H1 (cell line): ENCODE results near the gene CDKN1A. TPM values are rescaled to one million over a fixed set of nuclear protein-coding genes. Genes with fewer than 3 reads are reported as not detected.

Source experiments
- CTCF ChIA-PET: fragments of 300-600 bp; sonication (Branson Sonifier 250); formaldehyde crosslinking; loops from one replicate; lab custom pipeline; 2021; ENCODE audit not compliant: partially characterized antibody; lab: Charles Lee
- POLR2A ChIA-PET: fragments of 300-600 bp; sonication (Branson Sonifier 250); formaldehyde crosslinking; loops from one replicate; lab custom pipeline; 2021; ENCODE audit warnings: inconsistent platforms; ENCODE audit not compliant: partially characterized antibody; lab: Charles Lee
- DNase-seq, 2 experiments: peaks; one replicate each; pipeline versions ENCODE4 v3.0.0 to v3.0.0-alpha.2; 2010 to 2022; ENCODE audit warnings: low spot score in 2 of 2, low read depth in 1 of 2, mixed read lengths in 1 of 2
- FAIRE-seq: peaks from 2 replicates; lab custom pipeline; 2011; peaks lifted over from hg19 to GRCh38; lab: Jason Lieb, UNC
- H2AFZ ChIP-seq: 2 replicates; pipeline ENCODE4 v1.8.1; 2012; ENCODE audit warnings: low read length, inconsistent platforms
- H2AK5ac ChIP-seq: 2 replicates; pipeline ENCODE4 v1.6.1; 2013; ENCODE audit warnings: low read depth, low read length
- H2BK120ac ChIP-seq: replicated peaks from 2 replicates; pipeline ENCODE3; 2013; ENCODE audit warnings: low read depth, low read length, inconsistent platforms
- H2BK12ac ChIP-seq: 2 replicates; pipeline ENCODE4 v1.6.1; 2013; ENCODE audit warnings: low read depth, low read length
- H2BK15ac ChIP-seq: 2 replicates; pipeline ENCODE4 v1.6.1; 2013; ENCODE audit warnings: low read length
- H2BK20ac ChIP-seq: 2 replicates; pipeline ENCODE4 v1.6.1; 2013; ENCODE audit warnings: low read length
- H2BK5ac ChIP-seq: 2 replicates; pipeline ENCODE4 v1.6.1; 2013; ENCODE audit warnings: low read depth, low read length
- H3K14ac ChIP-seq: 2 replicates; pipeline ENCODE4 v1.6.1; 2013; ENCODE audit warnings: inconsistent platforms; ENCODE audit not compliant: insufficient read length
- H3K18ac ChIP-seq: 2 replicates; pipeline ENCODE4 v1.6.1; 2013; ENCODE audit warnings: low read length; ENCODE audit errors: extremely low read depth
- H3K23ac ChIP-seq: 2 replicates; pipeline ENCODE4 v1.6.1; 2013; ENCODE audit warnings: inconsistent platforms; ENCODE audit not compliant: insufficient read length
- H3K23me2 ChIP-seq: 2 replicates; pipeline ENCODE4 v1.6.1; 2013; ENCODE audit warnings: low read depth, low read length
- H3K27ac ChIP-seq: 2 replicates; pipeline ENCODE4 v1.6.1; 2011; ENCODE audit warnings: low read depth, low read length, inconsistent platforms
- H3K27me3 ChIP-seq, 4 experiments: replicated peaks in 1 of 4; 1 replicate in 1 of 4; 2 replicates in 3 of 4; pipeline versions ENCODE4 v1.6.1 to v1.8.1; 2011 to 2013; ENCODE audit warnings: low read length in 3 of 4, mild to moderate bottlenecking in 3 of 4, inconsistent platforms in 2 of 4, mixed read lengths in 2 of 4, moderate library complexity in 1 of 4; ENCODE audit not compliant: control insufficient read depth in 3 of 4, insufficient read depth in 3 of 4; ENCODE audit errors: extremely low read depth in 1 of 4
- H3K36me3 ChIP-seq, 4 experiments: 2 replicates each; pipeline versions ENCODE4 v1.6.1 to v1.8.1; 2011 to 2013; ENCODE audit warnings: mild to moderate bottlenecking in 4 of 4, low read length in 3 of 4, moderate library complexity in 2 of 4, control low read depth in 1 of 4, inconsistent platforms in 1 of 4; ENCODE audit not compliant: insufficient read depth in 4 of 4, control insufficient read depth in 2 of 4
- H3K4ac ChIP-seq: replicated peaks from 2 replicates; pipeline ENCODE3; 2013; ENCODE audit warnings: low read length, low read depth, mixed read lengths, inconsistent platforms; ENCODE audit not compliant: insufficient read length
- H3K4me1 ChIP-seq, 4 experiments: replicated peaks in 1 of 4; 1 replicate in 1 of 4; 2 replicates in 3 of 4; pipeline versions ENCODE4 v1.6.1 to v1.8.1; 2011 to 2013; ENCODE audit warnings: low read length in 3 of 4, inconsistent platforms in 2 of 4, mixed read lengths in 1 of 4; ENCODE audit not compliant: insufficient read depth in 4 of 4, control insufficient read depth in 3 of 4
- H3K4me2 ChIP-seq, 2 experiments: 2 replicates each; pipeline versions ENCODE4 v1.6.1 to v1.8.1; 2011 to 2013; ENCODE audit warnings: low read depth in 2 of 2, low read length in 2 of 2, control low read depth in 1 of 2, inconsistent platforms in 1 of 2, mild to moderate bottlenecking in 1 of 2; ENCODE audit not compliant: insufficient read depth in 1 of 2
- H3K4me3 ChIP-seq, 4 experiments: fragments of 200-600, 300-600 bp in 1 of 4; sonication (generic), shearing (Covaris generic), sonication (Bioruptor Twin) in 1 of 4; 2 replicates each; pipeline versions ENCODE4 v1.5.1 to v1.8.1; 2011 to 2016; ENCODE audit warnings: low read length in 4 of 4, low read depth in 3 of 4, control low read depth in 2 of 4, inconsistent platforms in 2 of 4, mild to moderate bottlenecking in 2 of 4, mixed read lengths in 1 of 4, moderate library complexity in 1 of 4; ENCODE audit not compliant: insufficient read depth in 2 of 4; ENCODE audit errors: extremely low read depth in 1 of 4
- H3K56ac ChIP-seq: replicated peaks from 2 replicates; pipeline ENCODE3; 2013; ENCODE audit warnings: low read depth, mild to moderate bottlenecking, mixed read lengths, low read length, inconsistent platforms; ENCODE audit not compliant: insufficient read length
- H3K79me1 ChIP-seq: 2 replicates; pipeline ENCODE4 v1.6.1; 2013; ENCODE audit warnings: low read depth, low read length, control low read depth
- H3K79me2 ChIP-seq, 2 experiments: 2 replicates each; pipeline versions ENCODE4 v1.6.1 to v1.8.1; 2012 to 2013; ENCODE audit warnings: low read length in 2 of 2, mild to moderate bottlenecking in 2 of 2, inconsistent platforms in 1 of 2; ENCODE audit not compliant: insufficient read depth in 2 of 2, control insufficient read depth in 1 of 2
- H3K9ac ChIP-seq, 4 experiments: replicated peaks in 1 of 4; 1 replicate in 1 of 4; 2 replicates in 3 of 4; pipeline versions ENCODE4 v1.6.1 to v1.8.1; 2011 to 2013; ENCODE audit warnings: low read depth in 3 of 4, low read length in 3 of 4, control low read depth in 2 of 4, mild to moderate bottlenecking in 2 of 4, moderate library complexity in 2 of 4, inconsistent platforms in 1 of 4; ENCODE audit errors: extremely low read depth in 1 of 4
- H3K9me3 ChIP-seq, 2 experiments: 2 replicates each; pipeline versions ENCODE4 v1.6.1 to v1.8.1; 2012 to 2013; ENCODE audit warnings: mild to moderate bottlenecking in 2 of 2, moderate library complexity in 2 of 2, control low read depth in 1 of 2, inconsistent platforms in 1 of 2, low read depth in 1 of 2, low read length in 1 of 2, mixed read lengths in 1 of 2; ENCODE audit not compliant: insufficient read depth in 2 of 2
- H4K20me1 ChIP-seq, 2 experiments: replicated peaks in 1 of 2; 2 replicates each; pipeline versions ENCODE3 to v1.8.1; 2011 to 2013; ENCODE audit warnings: inconsistent platforms in 2 of 2, low read length in 2 of 2, mild to moderate bottlenecking in 1 of 2; ENCODE audit not compliant: insufficient read depth in 2 of 2, control insufficient read depth in 1 of 2
- H4K5ac ChIP-seq: 2 replicates; pipeline ENCODE4 v1.6.1; 2013; ENCODE audit warnings: low read length, low read depth, mixed read lengths, inconsistent platforms; ENCODE audit not compliant: insufficient read length
- H4K8ac ChIP-seq: 2 replicates; pipeline ENCODE4 v1.8.0; 2013; ENCODE audit warnings: mild to moderate bottlenecking, moderate library complexity, low read length, inconsistent platforms; ENCODE audit not compliant: insufficient read depth; ENCODE audit errors: extremely low read depth
- H4K91ac ChIP-seq: replicated peaks from 2 replicates; pipeline ENCODE3; 2013; ENCODE audit warnings: low read length, mixed read lengths, inconsistent platforms; ENCODE audit not compliant: insufficient read length
- CEBPB ChIP-seq: IDR thresholded peaks from 2 replicates; pipeline ENCODE4 v1.6.1; 2012; ENCODE audit warnings: low read depth, low read length
- HDAC6 ChIP-seq: IDR thresholded peaks from one replicate; pipeline ENCODE4 v1.7.1; 2012; ENCODE audit warnings: low read depth, mild to moderate bottlenecking, inconsistent platforms, low read length, moderate library complexity
- MAFK ChIP-seq: IDR thresholded peaks from 2 replicates; pipeline ENCODE4 v1.6.1; 2012; ENCODE audit warnings: low read depth, mild to moderate bottlenecking, improper control_type of control experiment, low read length
- RBBP5 ChIP-seq: IDR thresholded peaks from 2 replicates; pipeline ENCODE4 v1.7.1; 2012; ENCODE audit warnings: low read depth, mild to moderate bottlenecking, inconsistent platforms, low read length, moderate library complexity, borderline replicate concordance
- SIN3A ChIP-seq, 2 experiments: IDR thresholded peaks in 1 of 2; conservative IDR thresholded peaks in 1 of 2; 2 replicates each; pipeline ENCODE4 v1.6.1; 2011 to 2012; ENCODE audit warnings: low read length in 2 of 2, improper control_type of control experiment in 1 of 2, low read depth in 1 of 2, mild to moderate bottlenecking in 1 of 2
- SIX5 ChIP-seq: IDR thresholded peaks from 2 replicates; pipeline ENCODE4 v1.6.1; 2011; ENCODE audit warnings: mild to moderate bottlenecking, low read depth, low read length
- SUZ12 ChIP-seq: fragments of 200-600 bp; sonication (generic); IDR thresholded peaks from 2 replicates; pipeline ENCODE4 v1.6.1; 2012; ENCODE audit warnings: mild to moderate bottlenecking, inconsistent platforms, low read length, moderate library complexity, mixed read lengths
- TBP ChIP-seq: IDR thresholded peaks from 2 replicates; pipeline ENCODE4 v1.6.1; 2011; ENCODE audit warnings: low read depth, low read length, improper control_type of control experiment
- WGBS, 2 experiments: shearing (Covaris generic) in 1 of 2; methylation state at CpG; one replicate each; pipeline versions ENCODE4 v1.1.6 to v1.1.7; 2013 to 2015; ENCODE audit warnings: low lambda C conversion rate in 2 of 2, mixed read lengths in 2 of 2, inconsistent platforms in 1 of 2, low coverage in 1 of 2, missing lambda C conversion rate in 1 of 2; ENCODE audit not compliant: insufficient replicate concordance in 2 of 2, insufficient coverage in 1 of 2, insufficient read length in 1 of 2; ENCODE audit errors: extremely low coverage in 1 of 2, missing lambda C conversion rate in 1 of 2; 5-methylcytosine and 5-hydroxymethylcytosine counted together
- polyA plus RNA-seq, 7 experiments: library from polyadenylated mRNA; depleted of rRNA in 3 of 7; stranded (reverse) in 5 of 7; unstranded in 2 of 7; fragments of >200 nt in 5 of 7; fragments of 200-250 nt in 2 of 7; gene quantifications; 1 replicate in 5 of 7; 2 replicates in 1 of 7; 4 replicates in 1 of 7; pipeline versions ENCODE4 v1.2.1 to v1.2.3, GENCODE V29; 2011 to 2013; ENCODE audit warnings: missing spikeins in 2 of 7, mixed read lengths in 2 of 7
- total RNA-seq: library from RNA; stranded (reverse); fragmentation: NEBNext Ultra II Directional; extraction: Animal tissue kit (Norgen Biotek cat#: 25700); gene quantifications from 2 replicates; pipeline ENCODE4 v1.2.1, GENCODE V29; 2021

CDKN1A gene
- total and polyA plus RNA-seq, 2 of the 8 experiments (the other 6 are each of a cell fraction or from before 2014, with no cell fraction given) = 15.2 to 36.0 TPM

GRCh38 chr6:36713846-36714245 lies 35.3 kb downstream of the CDKN1A start:
- no peaks in the 10 kb centered on the region for H4K20me1 ChIP-seq
- no peak for TF ChIP-seq SIN3A (conservative IDR thresholded peaks at IDR 0.05 in 1 of 2, IDR thresholded peaks at IDR 0.05 in 1 of 2; ENCODE audit: low read depth in 1 of 2, low read length in 2 of 2)
- TF ChIP-seq HDAC6 = no peak
- no peak for TF ChIP-seq CEBPB
- TF ChIP-seq SIX5 = no peak
- TF ChIP-seq MAFK = no peak
- no peak for TF ChIP-seq TBP
- TF ChIP-seq RBBP5 = no peak
- no peak for TF ChIP-seq SUZ12
- no peak overlapping the region for H3K4ac ChIP-seq
- H3K18ac ChIP-seq = no peak overlapping the region
- no peak overlapping the region for H3K4me3 ChIP-seq
- H4K8ac ChIP-seq = no peak overlapping the region
- no peak overlapping the region for H2BK15ac ChIP-seq
- H3K56ac ChIP-seq = no peak overlapping the region
- H2BK12ac ChIP-seq = no peak overlapping the region
- peaks cover 0 to 9% (median 6%) of the 10 kb centered on the region in 4 experiments; a peak in 5 of 7 replicates for H3K4me1 ChIP-seq
- no peaks in the 10 kb centered on the region for H3K36me3 ChIP-seq
- no peak overlapping the region for H3K4me2 ChIP-seq
- no peak overlapping the region for H4K91ac ChIP-seq
- no peak overlapping the region for H2AK5ac ChIP-seq
- H3K23ac ChIP-seq = no peak overlapping the region
- ChIA-PET CTCF (interaction anchor here (0.9 to 1.4 kb wide), 3 partner anchors 9 to 98 kb away, joined by 3 to 6 read pairs (median 3); no protein-coding TSS in a partner anchor), POLR2A (no interaction called here)
- H2BK5ac ChIP-seq = no peak overlapping the region
- DNase-seq (no peak), FAIRE-seq (no peak)
- no peaks in the 10 kb centered on the region for H3K9me3 ChIP-seq
- H2BK120ac ChIP-seq = no peak overlapping the region
- H3K23me2 ChIP-seq = no peaks in the 10 kb centered on the region
- no peak overlapping the region for H3K27ac ChIP-seq
- no peak overlapping the region for H4K5ac ChIP-seq
- H3K9ac ChIP-seq = no peak overlapping the region
- WGBS, 2 experiments = 78% methylated on average over 8 of the region's 8 CpGs; no CpG with 5 or more reads in 1 of the 2 experiments
- H3K79me2 ChIP-seq = no peaks in the 10 kb centered on the region
- no peak overlapping the region for H3K14ac ChIP-seq
- H2AFZ ChIP-seq = no peak overlapping the region
- no peak overlapping the region for H2BK20ac ChIP-seq
- H3K79me1 ChIP-seq = no peaks in the 10 kb centered on the region; the same call in 1 of the 2 replicates
- no peaks in the 10 kb centered on the region for H3K27me3 ChIP-seq
